Keratinocyte (primary cell): Measurements from ENCODE around the gene PRR5. TPM values are rescaled to one million over a fixed set of nuclear protein-coding genes. Genes with fewer than 3 reads are reported as not detected.

Source experiments
- DNase-seq: peaks from one replicate; pipeline ENCODE4 v3.0.0-alpha.2; 2011; ENCODE audit warnings: low read depth, missing footprints, low spot score
- FAIRE-seq: peaks from 2 replicates; lab custom pipeline; 2011; peaks lifted over from hg19 to GRCh38; lab: Jason Lieb, UNC
- H2AFZ ChIP-seq: 2 replicates; pipeline ENCODE4 v1.6.0; 2012; ENCODE audit warnings: low read length, control low read depth, inconsistent platforms; ENCODE audit not compliant: control insufficient read depth
- H3K27ac ChIP-seq: 2 replicates; pipeline ENCODE4 v1.5.1; 2011; ENCODE audit warnings: low read length; ENCODE audit not compliant: control insufficient read depth, insufficient read depth
- H3K27me3 ChIP-seq: 3 replicates; pipeline ENCODE4 v1.6.0; 2011; ENCODE audit warnings: low read length; ENCODE audit not compliant: control insufficient read depth, insufficient read depth; ENCODE audit errors: extremely low read depth
- H3K36me3 ChIP-seq, 2 experiments: 2 replicates in 1 of 2; 3 replicates in 1 of 2; pipeline ENCODE4 v1.5.1; 2011; ENCODE audit warnings: low read length in 2 of 2, mild to moderate bottlenecking in 1 of 2; ENCODE audit not compliant: control insufficient read depth in 2 of 2, insufficient read depth in 2 of 2; ENCODE audit errors: extremely low read depth in 1 of 2
- H3K4me1 ChIP-seq: 3 replicates; pipeline ENCODE4 v1.5.1; 2011; ENCODE audit warnings: low read length; ENCODE audit not compliant: control insufficient read depth, insufficient read depth; ENCODE audit errors: extremely low read depth
- H3K4me2 ChIP-seq: 3 replicates; pipeline ENCODE4 v1.6.0; 2011; ENCODE audit warnings: low read depth, low read length; ENCODE audit not compliant: control insufficient read depth, insufficient read depth; ENCODE audit errors: extremely low read depth
- H3K4me3 ChIP-seq, 3 experiments: fragments of 200-600 bp in 1 of 3; sonication (generic) in 1 of 3; 2 replicates in 2 of 3; 3 replicates in 1 of 3; pipeline ENCODE4 v1.5.1; 2011 to 2016; ENCODE audit warnings: low read length in 3 of 3, mild to moderate bottlenecking in 3 of 3, control low read depth in 2 of 3, inconsistent platforms in 1 of 3, low read depth in 1 of 3, mixed read lengths in 1 of 3, mixed run types in 1 of 3, moderate library complexity in 1 of 3; ENCODE audit not compliant: control insufficient read depth in 2 of 3, insufficient read depth in 2 of 3; ENCODE audit errors: extremely low read depth in 1 of 3
- H3K79me2 ChIP-seq: 2 replicates; pipeline ENCODE4 v1.6.0; 2012; ENCODE audit warnings: low read length; ENCODE audit not compliant: control insufficient read depth, insufficient read depth
- H3K9ac ChIP-seq: 3 replicates; pipeline ENCODE4 v1.6.0; 2011; ENCODE audit warnings: low read length; ENCODE audit not compliant: control insufficient read depth, insufficient read depth; ENCODE audit errors: extremely low read depth
- H3K9me1 ChIP-seq: 3 replicates; pipeline ENCODE4 v1.6.0; 2011; ENCODE audit warnings: low read length; ENCODE audit not compliant: control insufficient read depth, insufficient read depth; ENCODE audit errors: extremely low read depth
- H3K9me3 ChIP-seq: 2 replicates; pipeline ENCODE4 v1.5.1; 2012; ENCODE audit warnings: low read depth, low read length; ENCODE audit not compliant: control insufficient read depth
- H4K20me1 ChIP-seq: 3 replicates; pipeline ENCODE4 v1.6.0; 2011; ENCODE audit warnings: low read length; ENCODE audit not compliant: control insufficient read depth, insufficient read depth; ENCODE audit errors: extremely low read depth
- CTCF ChIP-seq, 3 experiments: IDR thresholded peaks in 1 of 3; conservative IDR thresholded peaks in 1 of 3; optimal IDR thresholded peaks in 1 of 3; 2 replicates in 2 of 3; 3 replicates in 1 of 3; pipeline versions ENCODE3 to v1.5.1; 2011; ENCODE audit warnings: low read length in 3 of 3, mild to moderate bottlenecking in 3 of 3, moderate library complexity in 2 of 3, control low read depth in 1 of 3, inconsistent platforms in 1 of 3; ENCODE audit not compliant: insufficient read depth in 2 of 3; ENCODE audit errors: extremely low read depth in 1 of 3
- EZH2 ChIP-seq: IDR thresholded peaks from one replicate; pipeline ENCODE4 v1.6.1; 2012; ENCODE audit warnings: inconsistent platforms, mild to moderate bottlenecking, low read length, moderate library complexity
- dilution Hi-C: fragments of 300-500 bp; cut with MboI; formaldehyde crosslinking; loops from one replicate; pipeline ENCODE4 v1.7.0; 2020; ENCODE audit warnings: low sequenced_read_pairs; ENCODE audit not compliant: extremely low pct_ligation_motif_present
- polyA plus RNA-seq, 5 experiments: library from polyadenylated mRNA; depleted of rRNA in 3 of 5; stranded (reverse) in 3 of 5; stranded (forward) in 1 of 5; unstranded in 1 of 5; fragments of >200 nt; gene quantifications; 1 replicate in 1 of 5; 2 replicates in 3 of 5; 3 replicates in 1 of 5; pipeline versions ENCODE4 v1.2.1 to v1.2.3, GENCODE V29; 2011 to 2012; ENCODE audit warnings: missing spikeins in 2 of 5, low read depth in 1 of 5, low replicate concordance in 1 of 5

Gene PRR5
- polyA plus RNA-seq, 1 donor (not counting 4 experiments of a cell fraction or from before 2014, with no cell fraction given): 9.1 TPM

GRCh38 chr22:44741929-44742328, 39.9 kb downstream of the PRR5 start:
- Histone ChIP-seq H3K27ac (no peak overlapping the region), H3K27me3 (peaks cover 13% of the 10 kb centered on the region), H3K36me3 (no peaks in the 10 kb centered on the region), H3K9ac (no peak overlapping the region), H3K9me3 (no peaks in the 10 kb centered on the region), H3K4me2 (no peak overlapping the region), H3K9me1 (no peaks in the 10 kb centered on the region), H4K20me1 (no peaks in the 10 kb centered on the region), H3K79me2 (no peaks in the 10 kb centered on the region), H3K4me1 (peaks cover 15% of the 10 kb centered on the region), H3K4me3 (no peak overlapping the region), H2AFZ (no peak overlapping the region)
- no peak for FAIRE-seq
- TF ChIP-seq CTCF (optimal IDR thresholded peaks at IDR 0.05 in 1 of 3, IDR thresholded peaks at IDR 0.05 in 1 of 3, conservative IDR thresholded peaks at IDR 0.05 in 1 of 3; ENCODE audit: extremely low read depth in 1 of 3, insufficient read depth in 2 of 3, low read length in 3 of 3) (no peak), EZH2 (no peak)
- dilution Hi-C loops: no loop called here
- DNase-seq: no peak

- Histone ChIP-seq H3K36me3 (no peaks in the 10 kb centered on the region), H3K4me2 (no peak overlapping the region), H3K9ac (no peak overlapping the region), H4K20me1 (no peaks in the 10 kb centered on the region), H2AFZ (no peak overlapping the region), H3K9me1 (no peaks in the 10 kb centered on the region), H3K27me3 (peaks cover 3% of the 10 kb centered on the region), H3K27ac (no peak overlapping the region), H3K4me1 (peaks cover 15% of the 10 kb centered on the region), H3K4me3 (no peak overlapping the region), H3K9me3 (no peaks in the 10 kb centered on the region), H3K79me2 (no peaks in the 10 kb centered on the region)
- DNase-seq (no peak), FAIRE-seq (no peak)
- dilution Hi-C loops: no loop called here
- TF ChIP-seq CTCF (optimal IDR thresholded peaks at IDR 0.05 in 1 of 3, IDR thresholded peaks at IDR 0.05 in 1 of 3, conservative IDR thresholded peaks at IDR 0.05 in 1 of 3; ENCODE audit: extremely low read depth in 1 of 3, insufficient read depth in 2 of 3, low read length in 3 of 3): no peak
- no peak for TF ChIP-seq EZH2
These were observed 41.2 kb downstream of the PRR5 start for GRCh38 chr22:44743247-44743646.
